PC-3 (cell line): ENCODE measurements around the gene BRPF1. TPM values are rescaled to one million over a fixed set of nuclear protein-coding genes. Genes with fewer than 3 reads are reported as not detected.

ENCODE experiments used
- ATAC-seq: fragments of 200-7000 bp; cut with Tn5 transposase; 2 replicates; pipeline ENCODE4 v1.9.1; 2020; ENCODE audit warnings: mild to moderate bottlenecking, moderate library complexity
- BruUV-seq: library from RNA; stranded (reverse); fragments of 400-500 nt; replicated peaks from 2 replicates; lab custom pipeline; 2021; lab: Mats Ljungman, UMichigan
- CTCF ChIA-PET: fragments of 300-600 bp; sonication (Branson Sonifier 250); formaldehyde crosslinking; loops from one replicate; lab custom pipeline; 2022; ENCODE audit warnings: antibody characterized with exemption; lab: Charles Lee
- POLR2A ChIA-PET: fragments of 300-600 bp; sonication (Branson Sonifier 250); formaldehyde crosslinking; loops from one replicate; lab custom pipeline; 2022; ENCODE audit warnings: antibody characterized with exemption; ENCODE audit not compliant: unreplicated experiment; lab: Charles Lee
- DNase-seq: peaks from one replicate; pipeline ENCODE4 v3.0.0-alpha.2; 2015
- H2AFZ ChIP-seq: fragments of 300-600 bp; sonication (generic); 2 replicates; pipeline ENCODE4 v1.6.0; 2016; ENCODE audit warnings: antibody characterized with exemption, low read length
- H3F3A ChIP-seq: fragments of 300-600 bp; sonication (generic); one replicate; pipeline ENCODE4 v1.6.0; 2017; ENCODE audit warnings: antibody characterized with exemption, low read length, control low read depth, mild to moderate bottlenecking; ENCODE audit not compliant: unreplicated experiment
- H3K27ac ChIP-seq: fragments of 300-600 bp; sonication (generic); 2 replicates; pipeline ENCODE4 v1.5.1; 2016; ENCODE audit warnings: mild to moderate bottlenecking, low read length
- H3K27me3 ChIP-seq: fragments of 300-600 bp; sonication (generic); 2 replicates; pipeline ENCODE4 v1.6.1; 2016; ENCODE audit warnings: low read length, mixed read lengths
- H3K36me3 ChIP-seq: fragments of 300-600 bp; sonication (generic); 2 replicates; pipeline ENCODE4 v1.6.1; 2016; ENCODE audit warnings: low read depth, mixed run types, low read length, mixed read lengths
- H3K4me1 ChIP-seq: fragments of 300-600 bp; sonication (generic); 2 replicates; pipeline ENCODE4 v1.5.1; 2016; ENCODE audit warnings: low read length; ENCODE audit not compliant: insufficient read depth
- H3K4me2 ChIP-seq: fragments of 300-600 bp; sonication (generic); 2 replicates; pipeline ENCODE4 v1.6.0; 2016; ENCODE audit warnings: low read length
- H3K4me3 ChIP-seq: fragments of 300-600 bp; sonication (generic); 2 replicates; pipeline ENCODE4 v1.5.1; 2016; ENCODE audit warnings: mild to moderate bottlenecking, low read length, mixed read lengths
- H3K79me2 ChIP-seq: fragments of 300-600 bp; sonication (generic); 2 replicates; pipeline ENCODE4 v1.6.1; 2017; ENCODE audit warnings: low read length, mixed read lengths
- H3K9ac ChIP-seq: fragments of 300-600 bp; sonication (generic); 2 replicates; pipeline ENCODE4 v1.6.0; 2016; ENCODE audit warnings: mild to moderate bottlenecking, low read length
- H3K9me2 ChIP-seq: fragments of 300-600 bp; sonication (generic); replicated peaks from 2 replicates; pipeline ENCODE4 v1.6.1; 2016; ENCODE audit warnings: mixed run types, low read length, mixed read lengths
- H3K9me3 ChIP-seq: fragments of 300-600 bp; sonication (generic); 2 replicates; pipeline ENCODE4 v1.6.1; 2016; ENCODE audit warnings: low read length, mixed read lengths
- H4K20me1 ChIP-seq: fragments of 300-600 bp; sonication (generic); 2 replicates; pipeline ENCODE4 v1.6.1; 2016; ENCODE audit warnings: low read length, mixed read lengths
- EZH2 ChIP-seq: fragments of 300-600 bp; sonication (generic); IDR thresholded peaks from one replicate; pipeline ENCODE4 v1.6.1; 2017; ENCODE audit warnings: antibody characterized with exemption, mild to moderate bottlenecking, low read length; ENCODE audit not compliant: unreplicated experiment
- EZH2phosphoT487 ChIP-seq: fragments of 300-600 bp; sonication (generic); IDR thresholded peaks from 2 replicates; pipeline ENCODE4 v1.6.1; 2018; ENCODE audit warnings: mild to moderate bottlenecking, antibody characterized with exemption, low read length, borderline replicate concordance
- intact Hi-C: fragments of 100-400 bp; cut with micrococcal nuclease; formaldehyde crosslinking; loops from 2 replicates; pipeline ENCODE4 v1.9.0; 2023
- total RNA-seq: library from RNA; depleted of rRNA; stranded (reverse); fragments of >200 nt; gene quantifications from 2 replicates; pipeline ENCODE4 v1.2.3, GENCODE V29; 2014
- TF ChIP-seq, protein P1 (sequence below): fragments of 300-600 bp; sonication (generic); conservative IDR thresholded peaks from 2 replicates; pipeline ENCODE4 v1.5.1; 2017; ENCODE audit warnings: antibody characterized with exemption, low read depth, mild to moderate bottlenecking, low read length

The BRPF1 gene
- total RNA-seq, 1 experiment from 2014 or later = 27.0 TPM

DNA sequence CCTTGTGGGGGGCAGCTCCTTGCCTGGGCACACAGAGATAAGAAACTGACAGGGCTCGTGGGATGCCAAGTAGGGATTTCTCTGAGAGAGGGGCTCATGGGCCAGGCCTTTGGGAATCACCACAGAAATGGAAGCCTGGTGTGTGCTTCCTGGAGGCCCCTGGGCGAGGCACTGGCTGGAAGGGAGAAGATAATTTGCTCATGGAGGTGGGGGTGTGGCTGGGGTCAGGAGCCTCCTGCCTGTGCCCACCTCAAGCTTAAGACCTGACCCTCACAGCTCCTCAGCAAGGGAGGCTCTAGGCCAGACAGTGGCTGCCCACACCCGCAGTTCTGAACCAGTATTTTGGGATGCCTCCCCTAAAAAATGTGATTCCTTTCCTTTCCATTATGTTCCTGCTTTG is 44.8 kb upstream of the BRPF1 start:
- no peak for DNase-seq
- Histone ChIP-seq H3K36me3 (peaks cover 26% of the 10 kb centered on the region; the same call in 1 of the 2 replicates), H3F3A (no peaks in the 10 kb centered on the region), H3K27me3 (no peaks in the 10 kb centered on the region), H3K9ac (no peak overlapping the region), H3K4me2 (no peak overlapping the region), H3K4me1 (no peaks in the 10 kb centered on the region), H3K9me2 (no peaks in the 10 kb centered on the region), H3K79me2 (no peaks in the 10 kb centered on the region), H3K9me3 (no peaks in the 10 kb centered on the region), H3K27ac (no peak overlapping the region), H4K20me1 (no peaks in the 10 kb centered on the region), H3K4me3 (no peak overlapping the region), H2AFZ (no peak overlapping the region)
- ChIA-PET POLR2A (no interaction called here), CTCF (no interaction called here)
- intact Hi-C loops = no loop called here
- no TSS peak for BruUV-seq
- no peak for ATAC-seq
- TF ChIP-seq EZH2 (no peak), EZH2phosphoT487 (no peak)
- TF ChIP-seq, protein P1, sequence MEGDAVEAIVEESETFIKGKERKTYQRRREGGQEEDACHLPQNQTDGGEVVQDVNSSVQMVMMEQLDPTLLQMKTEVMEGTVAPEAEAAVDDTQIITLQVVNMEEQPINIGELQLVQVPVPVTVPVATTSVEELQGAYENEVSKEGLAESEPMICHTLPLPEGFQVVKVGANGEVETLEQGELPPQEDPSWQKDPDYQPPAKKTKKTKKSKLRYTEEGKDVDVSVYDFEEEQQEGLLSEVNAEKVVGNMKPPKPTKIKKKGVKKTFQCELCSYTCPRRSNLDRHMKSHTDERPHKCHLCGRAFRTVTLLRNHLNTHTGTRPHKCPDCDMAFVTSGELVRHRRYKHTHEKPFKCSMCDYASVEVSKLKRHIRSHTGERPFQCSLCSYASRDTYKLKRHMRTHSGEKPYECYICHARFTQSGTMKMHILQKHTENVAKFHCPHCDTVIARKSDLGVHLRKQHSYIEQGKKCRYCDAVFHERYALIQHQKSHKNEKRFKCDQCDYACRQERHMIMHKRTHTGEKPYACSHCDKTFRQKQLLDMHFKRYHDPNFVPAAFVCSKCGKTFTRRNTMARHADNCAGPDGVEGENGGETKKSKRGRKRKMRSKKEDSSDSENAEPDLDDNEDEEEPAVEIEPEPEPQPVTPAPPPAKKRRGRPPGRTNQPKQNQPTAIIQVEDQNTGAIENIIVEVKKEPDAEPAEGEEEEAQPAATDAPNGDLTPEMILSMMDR = no peak

DNA sequence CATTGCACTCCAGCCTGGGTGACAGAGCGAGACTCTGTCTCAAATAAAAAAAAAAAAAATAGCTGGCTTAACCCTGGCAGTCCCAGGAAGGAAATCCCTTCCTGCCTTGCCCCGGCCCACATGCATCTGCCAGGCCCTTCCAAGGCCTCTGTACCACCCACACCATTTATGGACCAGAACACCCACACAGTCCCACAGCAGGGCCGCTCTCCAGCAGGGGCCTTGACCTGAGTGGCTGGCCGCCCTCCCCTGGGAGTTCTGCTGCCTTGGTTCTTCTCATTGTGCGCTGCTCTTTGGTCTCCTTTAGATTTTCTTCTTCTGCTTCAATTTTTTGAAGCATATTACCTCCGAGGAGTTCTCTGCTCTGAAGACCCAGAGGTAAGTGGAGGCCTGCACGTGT is 44.0 kb upstream of the BRPF1 start:
- no peak overlapping the region for H2AFZ ChIP-seq
- intact Hi-C loops = no loop called here
- H3K4me3 ChIP-seq = no peak overlapping the region
- no peak overlapping the region for H3K9ac ChIP-seq
- no peaks in the 10 kb centered on the region for H3K79me2 ChIP-seq
- H3K4me2 ChIP-seq = no peak overlapping the region
- no peaks in the 10 kb centered on the region for H3K27me3 ChIP-seq
- DNase-seq (no peak), ATAC-seq (no peak)
- H3K9me2 ChIP-seq = no peaks in the 10 kb centered on the region
- ChIA-PET POLR2A (no interaction called here), CTCF (no interaction called here)
- TF ChIP-seq, protein P1 = no peak
- TF ChIP-seq EZH2 = no peak
- no peak for TF ChIP-seq EZH2phosphoT487
- H3K36me3 ChIP-seq = peaks cover 32% of the 10 kb centered on the region; the same call in 1 of the 2 replicates
- no peaks in the 10 kb centered on the region for H3F3A ChIP-seq
- H4K20me1 ChIP-seq = no peaks in the 10 kb centered on the region
- no peaks in the 10 kb centered on the region for H3K9me3 ChIP-seq
- no TSS peak for BruUV-seq
- no peak overlapping the region for H3K27ac ChIP-seq
- no peaks in the 10 kb centered on the region for H3K4me1 ChIP-seq

DNA sequence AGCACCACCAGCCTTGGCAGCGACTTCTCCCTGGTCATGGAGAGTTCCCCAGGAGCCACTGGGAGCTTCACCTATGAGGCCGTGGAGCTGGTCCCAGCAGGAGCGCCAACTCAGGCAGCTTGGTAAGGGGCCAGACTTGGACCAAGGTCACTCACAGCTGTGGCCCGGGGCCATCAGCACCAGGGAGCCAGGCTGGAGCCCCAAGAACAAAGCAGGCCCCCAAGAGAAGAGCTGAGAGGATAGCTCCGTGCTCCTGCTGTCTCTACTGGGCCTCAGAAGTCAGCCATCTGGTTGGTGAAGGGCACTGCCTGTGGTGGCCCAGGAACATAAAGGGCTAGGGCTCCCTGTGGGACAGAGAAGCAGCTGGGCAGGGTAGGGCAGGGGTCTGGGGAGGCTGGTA is 42.6 kb upstream of the BRPF1 start:
- ChIA-PET POLR2A (no interaction called here), CTCF (no interaction called here)
- H3K4me1 ChIP-seq = no peaks in the 10 kb centered on the region
- DNase-seq = no peak
- no TSS peak for BruUV-seq
- intact Hi-C loops = no loop called here
- H3K9me2 ChIP-seq = no peaks in the 10 kb centered on the region
- no peak overlapping the region for H3K27ac ChIP-seq
- H3K9me3 ChIP-seq = no peaks in the 10 kb centered on the region
- H3K79me2 ChIP-seq = no peaks in the 10 kb centered on the region
- H3K9ac ChIP-seq = no peak overlapping the region
- no peak overlapping the region for H3K4me2 ChIP-seq
- H3K36me3 ChIP-seq = peaks cover 34% of the 10 kb centered on the region; the same call in 1 of the 2 replicates
- TF ChIP-seq, protein P1 = no peak
- TF ChIP-seq EZH2 = no peak
- TF ChIP-seq EZH2phosphoT487 = no peak
- no peak overlapping the region for H3K4me3 ChIP-seq
- ATAC-seq = no peak
- H3F3A ChIP-seq = no peaks in the 10 kb centered on the region
- H3K27me3 ChIP-seq = no peaks in the 10 kb centered on the region
- no peaks in the 10 kb centered on the region for H4K20me1 ChIP-seq
- H2AFZ ChIP-seq = no peak overlapping the region
